Glomerular visceral epithelial cell (primary cell): ENCODE measurements around the gene AKT1.
"Not testable (repeated sequence)": the region's sequence is repeated elsewhere in the genome, so short reads cannot be mapped to it uniquely, and the experiment has no call there.

Experiments used
- DNase-seq: peaks from one replicate; pipeline ENCODE4 v3.0.0-alpha.2; 2016; ENCODE audit errors: extremely low spot score

Gene AKT1

DNA sequence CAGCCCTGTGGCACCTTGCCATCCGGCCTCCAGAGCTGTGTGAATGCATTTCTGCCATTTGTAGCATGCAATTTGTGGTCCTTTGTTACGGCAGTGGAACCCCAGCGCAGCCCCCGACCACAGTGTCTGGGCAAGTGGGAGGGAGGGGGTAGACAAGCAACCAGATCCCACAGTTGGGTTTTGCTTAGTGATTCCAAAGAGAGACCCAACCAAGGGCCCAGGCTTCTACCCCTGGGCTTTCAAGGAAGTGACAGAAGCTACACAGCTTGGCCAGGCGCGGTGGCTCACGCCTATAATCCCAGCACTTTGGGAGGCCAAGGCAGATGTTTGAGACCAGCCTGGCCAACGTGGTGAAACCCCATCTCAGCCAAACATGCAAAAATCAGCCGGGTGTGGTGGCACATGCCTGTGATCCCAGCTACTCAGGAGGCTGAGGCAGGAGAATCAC, 23.2 kb upstream of the AKT1 start:
- no peak for DNase-seq

DNA sequence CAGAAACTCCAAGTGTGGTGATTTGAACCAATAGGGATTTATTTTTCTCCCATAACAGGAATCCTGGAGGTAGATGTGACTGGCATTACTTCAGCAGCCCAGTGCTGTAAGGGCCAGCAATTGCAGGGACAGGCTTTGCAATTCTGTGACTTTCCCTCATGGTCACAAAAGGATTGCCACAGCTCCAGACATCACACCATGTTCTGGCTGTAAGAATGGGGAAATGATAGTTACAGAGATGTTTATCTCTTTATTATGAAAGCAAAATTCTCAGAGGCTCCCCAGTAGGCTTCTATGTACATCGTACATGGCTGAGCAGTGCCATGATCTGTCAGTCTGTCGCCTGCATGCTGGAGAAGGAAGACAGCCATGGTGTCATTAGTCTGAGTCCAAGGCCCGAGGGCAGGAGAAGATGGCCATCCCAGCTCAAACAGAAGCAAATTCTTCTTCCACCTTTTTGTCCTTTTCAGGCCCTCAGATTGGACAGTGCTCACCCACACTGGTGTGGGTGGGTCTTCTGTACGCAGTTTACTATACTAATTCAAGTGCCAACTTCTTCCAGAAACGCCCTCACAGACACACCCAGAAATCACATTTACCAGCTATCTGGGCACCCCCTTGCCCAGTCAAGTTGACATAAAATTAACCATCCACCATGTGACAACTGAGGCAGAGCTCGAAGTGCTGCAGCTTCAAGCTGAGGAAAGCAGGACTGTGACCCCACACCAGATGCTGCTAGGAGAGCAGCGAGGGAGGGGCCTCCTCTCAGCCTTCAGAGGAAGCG, 22.6 kb upstream of the AKT1 start:
- DNase-seq, result no peak

DNA sequence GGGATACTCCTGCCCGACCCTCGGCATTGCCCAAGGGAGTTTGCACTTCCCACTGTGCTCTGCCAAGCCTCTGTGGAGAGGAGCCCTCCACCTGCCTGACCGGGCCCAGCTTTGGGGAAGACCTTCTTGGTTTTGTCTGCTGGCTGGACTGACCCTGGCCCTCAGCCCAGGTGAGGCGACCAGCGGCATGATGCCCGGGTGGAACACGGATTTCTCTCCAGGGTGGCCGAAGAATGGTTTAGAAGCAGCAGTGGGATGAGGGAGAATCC, 21.0 kb upstream of the AKT1 start:
- no peak for DNase-seq

DNA sequence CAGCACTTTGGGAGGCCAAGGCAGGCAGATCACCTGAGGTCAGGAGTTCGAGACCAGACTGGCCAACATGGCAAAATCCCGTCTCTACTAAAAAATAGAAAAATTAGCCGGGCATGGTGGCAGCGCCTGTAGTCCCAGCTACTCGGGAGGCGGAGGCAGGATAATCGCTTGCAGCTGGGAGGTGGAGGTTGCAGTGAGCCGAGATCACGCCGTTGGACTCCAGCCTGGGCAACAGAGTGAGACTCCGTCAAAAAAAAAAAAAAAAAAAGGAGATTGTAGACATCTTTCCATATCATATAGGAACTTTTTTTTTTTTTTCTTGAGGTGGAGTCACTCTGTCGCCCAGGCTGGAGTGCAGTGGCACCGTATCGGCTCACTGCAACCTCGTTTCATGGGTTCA, 19.2 kb upstream of the AKT1 start:
- DNase-seq, result not testable (repeated sequence)

DNA sequence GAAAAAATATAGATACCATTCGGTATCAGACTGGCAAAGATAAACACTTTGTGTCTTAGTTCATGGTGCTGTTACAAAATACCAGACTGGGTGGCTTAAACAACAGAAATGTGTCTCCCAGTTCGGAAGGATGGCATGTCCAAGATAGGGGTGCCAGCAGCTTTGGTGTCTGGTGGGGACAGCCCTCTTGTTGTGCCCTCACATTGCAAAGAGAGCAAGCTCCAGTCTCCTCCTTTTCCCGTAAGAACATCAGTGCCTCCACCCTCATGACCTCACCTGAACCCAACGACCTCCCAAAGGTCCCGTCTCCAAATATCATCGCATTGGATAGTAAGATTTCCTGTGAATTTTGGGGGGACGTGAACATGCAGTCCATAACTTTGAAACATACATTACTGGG, 17.7 kb upstream of the AKT1 start:
- DNase-seq, result no peak

DNA sequence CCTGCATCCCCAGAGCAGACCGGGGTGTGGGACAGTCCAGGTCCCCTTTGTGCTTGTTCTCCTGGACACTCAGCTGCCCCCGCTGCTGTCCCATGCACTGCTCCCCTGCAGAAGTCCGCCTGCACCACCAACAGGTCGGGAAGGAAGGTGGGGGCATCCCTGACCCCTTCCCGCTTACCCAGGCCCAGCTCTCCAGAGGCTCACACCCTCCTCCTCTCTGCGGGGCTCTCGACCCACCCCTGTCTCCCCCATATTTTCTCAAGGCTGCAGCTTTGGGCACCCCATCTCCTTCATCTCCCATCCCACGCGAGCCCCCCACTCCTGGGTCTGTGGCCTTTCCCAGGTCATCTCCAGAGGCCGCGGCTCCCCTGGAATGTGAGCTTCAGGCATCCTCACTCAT, 14.8 kb upstream of the AKT1 start:
- DNase-seq, result no peak

DNA sequence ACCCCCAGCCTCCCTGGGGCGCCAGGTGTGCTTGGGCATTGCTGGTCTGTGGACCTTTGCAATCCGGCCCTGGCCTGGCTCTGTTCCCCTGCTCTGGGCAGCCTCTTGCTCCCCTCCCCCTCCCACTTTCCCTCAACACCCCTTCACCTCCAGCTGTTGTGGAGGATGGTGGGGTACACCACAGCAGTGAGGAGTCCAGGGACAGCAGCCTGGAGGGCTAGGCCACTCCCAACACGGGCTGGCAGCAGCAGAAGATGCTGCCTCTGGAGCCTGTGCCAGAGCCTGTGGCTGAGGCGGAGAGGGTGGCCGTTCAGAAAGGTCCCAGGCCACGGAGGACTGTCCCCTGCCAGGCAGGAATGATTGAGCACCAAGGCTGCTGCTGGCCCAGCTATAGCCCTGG, 12.9 kb upstream of the AKT1 start:
- no peak for DNase-seq

DNA sequence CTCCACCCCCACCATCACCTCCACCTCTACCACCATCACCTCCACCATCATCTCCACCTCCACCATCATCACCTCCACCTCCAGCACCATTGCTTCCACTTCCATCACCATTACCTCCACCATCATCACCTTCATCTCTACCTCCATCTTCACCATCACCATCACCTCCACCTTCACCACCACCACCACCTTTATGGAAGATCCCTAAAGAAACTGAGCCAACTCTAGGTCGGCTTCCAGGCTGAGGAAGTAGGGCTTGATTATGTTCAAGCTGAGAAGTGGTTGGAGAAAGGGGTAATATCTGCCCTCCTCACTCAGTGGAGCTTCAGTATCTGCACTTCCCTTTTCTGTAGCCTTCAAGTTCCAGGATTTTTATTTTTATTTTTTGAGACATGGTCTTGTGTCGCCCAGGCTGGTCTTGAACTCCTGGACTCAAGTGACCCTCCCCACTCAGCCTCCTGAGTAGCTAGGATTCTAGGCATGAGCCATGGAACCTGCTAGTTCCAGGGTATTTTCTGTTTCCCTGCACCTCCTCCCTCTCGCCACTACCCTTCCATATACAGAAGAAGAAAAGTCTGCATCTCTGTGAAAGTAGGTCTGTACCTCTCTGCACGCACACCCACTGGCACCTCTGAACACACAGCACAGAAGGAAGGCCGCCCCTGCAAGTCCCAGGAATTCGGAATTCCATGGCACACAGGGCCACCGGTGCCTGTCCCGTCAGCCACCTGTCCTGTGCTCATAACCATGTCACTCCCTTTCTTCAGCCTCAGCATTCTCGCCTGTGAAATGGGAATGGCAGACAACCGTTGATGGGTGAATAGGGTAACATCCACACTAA, 11.3 kb upstream of the AKT1 start:
- no peak for DNase-seq

DNA sequence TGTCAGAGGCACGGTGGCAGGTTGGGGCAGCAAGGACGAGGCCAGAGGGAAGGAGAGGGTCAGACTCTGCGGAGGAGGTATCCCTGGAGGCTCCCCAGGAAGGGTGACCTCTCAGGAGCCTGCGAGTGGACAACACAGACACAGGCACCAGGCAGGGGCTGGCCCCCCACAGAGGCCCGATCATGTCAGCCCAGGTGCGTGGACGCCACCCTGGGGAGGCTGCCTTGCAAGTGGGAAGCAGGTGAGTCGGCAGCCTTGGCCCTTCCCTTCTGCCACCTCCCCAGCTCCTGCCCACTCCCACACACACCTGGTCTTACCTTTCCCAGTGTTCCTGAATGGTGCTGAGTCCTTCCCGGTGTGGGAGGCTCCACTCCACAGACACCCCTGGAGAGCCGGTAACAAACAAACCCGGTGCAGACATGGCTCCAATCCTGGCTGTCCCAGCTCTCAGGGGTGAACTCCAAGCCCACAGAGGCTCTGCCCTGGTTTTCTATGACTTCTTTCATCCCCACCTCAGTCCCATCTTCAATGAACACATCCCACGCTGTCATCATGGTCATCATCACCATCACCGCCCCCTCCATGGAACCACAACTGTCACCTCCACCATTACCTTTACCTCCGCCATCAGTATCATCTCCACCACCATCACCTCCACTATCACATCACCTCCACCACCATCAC, 10.5 kb upstream of the AKT1 start:
- DNase-seq, result no peak

DNA sequence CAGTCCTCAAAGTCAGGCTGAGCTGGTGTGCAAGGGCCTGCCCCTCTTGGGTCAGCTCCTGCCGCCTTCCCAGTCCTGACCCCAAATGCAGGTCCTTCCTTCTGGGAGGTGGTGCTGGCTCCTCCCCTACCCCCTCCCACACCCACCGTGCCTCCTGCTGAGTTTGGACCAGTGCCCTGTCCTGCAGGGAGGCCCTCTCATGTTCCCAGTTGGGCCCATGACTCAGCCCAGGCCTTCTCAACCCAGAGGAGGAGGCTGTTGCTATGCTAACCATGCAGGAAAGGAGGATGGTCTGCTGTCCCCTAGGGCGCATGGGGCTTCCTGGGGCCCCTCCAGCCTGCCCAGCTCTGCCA, 9.8 kb upstream of the AKT1 start:
- DNase-seq, result peak; percentile 80

DNA sequence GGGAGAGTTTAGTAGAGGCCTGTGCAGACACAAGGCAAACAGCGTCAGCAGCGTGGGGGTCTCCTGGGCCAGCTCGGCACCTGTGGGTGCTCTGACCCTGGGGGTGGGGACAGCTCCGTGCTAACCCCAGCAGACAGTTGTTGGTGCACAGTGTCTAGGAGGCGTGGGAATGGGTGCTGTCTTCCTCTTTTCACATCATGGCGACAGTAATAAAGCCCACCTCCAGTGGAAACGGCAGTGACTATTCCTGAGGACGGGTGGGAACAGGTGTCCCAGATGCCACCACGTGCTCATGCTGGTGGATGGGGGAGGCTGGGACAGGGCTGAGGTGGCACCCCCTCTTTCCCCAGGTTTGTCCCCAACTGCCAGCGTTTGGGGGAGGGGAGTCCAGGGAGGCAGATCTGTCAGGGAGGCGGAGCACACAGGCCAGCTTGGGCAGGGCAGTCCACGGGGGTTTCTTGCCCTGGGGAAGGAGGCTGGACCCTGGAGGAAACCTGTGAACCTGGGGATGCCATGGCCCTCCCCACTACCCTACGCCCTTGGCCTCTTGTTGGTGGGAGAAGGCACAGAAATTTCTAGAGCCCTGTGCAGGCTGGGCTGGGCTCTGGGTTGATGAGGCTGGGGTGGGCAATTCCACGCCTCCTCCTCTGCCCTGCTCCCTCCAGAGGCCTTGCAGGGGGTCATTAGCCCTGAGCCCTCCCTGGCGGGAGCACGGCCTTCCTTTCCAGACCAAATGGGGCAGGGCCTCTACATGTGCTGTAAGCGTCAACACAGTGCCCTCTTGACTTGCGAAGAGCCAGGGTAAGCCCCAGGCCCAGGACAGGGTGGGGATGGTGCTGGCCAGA, 9.2 kb upstream of the AKT1 start:
- DNase-seq, result no peak

DNA sequence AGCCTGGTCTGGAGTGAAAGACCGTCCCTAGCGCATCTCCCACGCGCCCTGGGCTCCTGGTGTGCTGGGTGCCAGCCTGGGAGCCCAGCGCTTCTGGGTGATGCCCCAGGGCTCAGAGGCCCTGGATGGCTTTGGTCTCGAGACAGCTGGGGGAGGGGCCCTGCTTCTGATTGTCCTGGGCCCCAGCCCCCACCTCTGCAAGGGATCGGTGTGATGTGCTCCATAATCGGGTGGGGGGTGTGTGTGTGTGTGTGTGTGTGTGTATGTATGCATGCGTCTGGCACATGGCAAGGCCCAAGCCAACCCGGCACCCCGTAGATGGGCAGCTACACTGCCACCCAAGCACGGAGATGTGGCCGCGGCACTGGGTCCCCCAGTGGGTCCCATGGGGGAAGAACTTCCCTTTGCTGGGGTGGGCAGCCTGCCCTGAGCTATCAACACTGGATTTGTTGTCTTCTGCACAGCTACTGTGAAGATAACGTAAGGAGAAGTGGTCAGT, 8.4 kb upstream of the AKT1 start:
- no peak for DNase-seq

DNA sequence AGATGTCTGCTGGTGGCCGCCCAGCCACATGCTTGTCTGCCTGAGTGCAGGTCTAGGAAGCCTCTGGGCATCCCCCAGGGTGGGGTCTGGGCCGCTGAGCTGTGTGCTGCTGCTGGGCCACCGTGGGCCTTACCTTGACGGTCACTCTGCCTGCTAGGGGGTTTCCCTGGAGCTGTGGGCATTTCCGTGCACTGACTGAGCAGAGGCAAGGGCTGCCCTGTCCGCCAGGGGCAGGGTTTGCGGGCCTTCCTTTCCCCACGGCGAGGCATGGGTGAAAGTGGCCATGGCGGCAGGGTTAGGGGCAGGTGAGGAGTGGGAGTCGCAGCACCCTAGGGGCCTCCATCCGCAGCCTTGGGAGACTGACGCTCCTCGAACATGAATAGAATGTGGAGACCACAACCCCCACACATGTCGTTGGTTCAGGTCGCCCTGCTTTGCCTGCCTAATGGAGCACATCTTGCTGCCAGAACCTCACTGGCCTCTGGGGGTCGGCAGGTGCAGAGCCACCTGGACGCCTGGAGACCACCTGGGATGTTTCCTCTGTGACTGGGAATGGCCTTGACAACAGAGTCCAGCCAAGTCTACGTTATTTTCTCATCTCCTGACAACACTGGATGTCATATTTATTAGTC, 7.8 kb upstream of the AKT1 start:
- DNase-seq, result no peak

DNA sequence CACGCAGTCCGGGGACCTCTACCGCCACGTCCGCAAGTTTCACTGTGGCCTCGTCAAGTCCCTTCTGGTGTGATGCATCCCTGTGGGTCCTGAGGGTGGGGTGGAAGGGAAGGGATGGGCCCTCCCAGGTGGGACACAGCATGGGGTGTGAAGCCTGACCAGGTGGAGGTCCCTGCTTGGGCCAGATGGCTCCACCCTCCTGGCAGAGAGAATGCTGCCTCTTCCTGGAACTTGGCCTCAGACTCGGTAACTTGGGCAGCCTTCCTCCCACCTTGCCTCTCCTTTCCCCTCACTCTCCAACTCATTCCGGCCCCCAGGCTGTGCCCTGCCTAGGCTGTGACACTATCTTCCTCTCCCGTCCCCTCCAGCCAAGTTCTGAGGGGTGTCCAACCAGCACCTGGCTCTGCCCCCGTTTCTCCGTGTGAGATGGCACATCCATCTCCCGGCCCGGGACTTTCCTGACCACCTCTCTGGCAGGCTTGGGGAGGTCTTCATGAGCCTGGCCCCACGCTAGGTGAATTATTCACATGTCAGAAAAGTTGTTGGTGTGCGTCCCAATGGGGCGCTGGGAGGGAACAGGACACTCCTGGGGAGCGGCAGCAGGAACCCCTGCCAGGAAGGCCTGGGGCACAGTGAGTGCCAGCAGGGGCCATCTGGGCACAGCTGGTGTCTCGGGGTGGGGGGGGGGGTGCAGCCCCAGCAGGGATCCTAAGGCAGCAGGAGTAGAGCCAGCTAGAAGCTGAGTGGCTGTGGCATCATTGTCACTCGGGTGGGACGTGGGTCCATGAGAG, 7.0 kb upstream of the AKT1 start:
- no peak for DNase-seq

DNA sequence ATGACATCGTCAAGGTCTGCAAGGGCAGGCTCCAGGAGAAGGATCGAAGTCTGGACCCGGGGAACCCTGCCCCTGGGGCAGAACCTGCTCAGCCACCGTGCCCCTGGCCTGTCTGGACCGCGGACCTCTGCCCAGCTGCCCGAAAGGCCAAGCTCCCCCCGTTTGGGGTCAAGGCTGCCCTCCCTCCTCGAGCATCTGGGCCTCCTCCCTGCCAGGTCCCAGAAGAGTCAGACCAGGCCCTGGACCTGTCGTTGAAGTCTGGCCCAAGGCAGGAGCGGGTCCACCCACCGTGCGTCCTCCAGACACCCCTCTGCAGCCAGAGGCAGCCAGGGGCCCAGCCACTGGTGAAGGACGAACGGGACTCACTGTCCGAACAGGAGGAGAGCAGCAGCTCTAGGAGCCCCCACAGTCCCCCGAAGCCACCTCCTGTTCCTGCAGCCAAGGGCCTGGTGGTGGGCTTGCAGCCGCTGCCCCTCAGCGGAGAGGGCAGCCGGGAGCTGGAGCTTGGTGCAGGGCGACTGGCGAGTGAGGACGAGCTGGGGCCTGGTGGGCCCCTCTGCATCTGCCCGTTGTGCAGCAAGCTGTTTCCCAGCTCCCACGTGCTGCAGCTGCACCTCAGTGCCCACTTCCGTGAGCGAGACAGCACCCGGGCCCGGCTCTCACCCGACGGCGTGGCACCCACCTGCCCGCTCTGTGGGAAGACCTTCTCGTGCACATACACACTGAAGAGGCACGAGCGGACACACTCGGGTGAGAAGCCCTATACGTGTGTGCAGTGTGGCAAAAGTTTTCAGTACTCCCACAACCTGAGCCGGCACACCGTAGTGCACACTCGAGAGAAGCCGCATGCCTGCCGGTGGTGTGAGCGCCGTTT, 6.2 kb upstream of the AKT1 start:
- no peak for DNase-seq

DNA sequence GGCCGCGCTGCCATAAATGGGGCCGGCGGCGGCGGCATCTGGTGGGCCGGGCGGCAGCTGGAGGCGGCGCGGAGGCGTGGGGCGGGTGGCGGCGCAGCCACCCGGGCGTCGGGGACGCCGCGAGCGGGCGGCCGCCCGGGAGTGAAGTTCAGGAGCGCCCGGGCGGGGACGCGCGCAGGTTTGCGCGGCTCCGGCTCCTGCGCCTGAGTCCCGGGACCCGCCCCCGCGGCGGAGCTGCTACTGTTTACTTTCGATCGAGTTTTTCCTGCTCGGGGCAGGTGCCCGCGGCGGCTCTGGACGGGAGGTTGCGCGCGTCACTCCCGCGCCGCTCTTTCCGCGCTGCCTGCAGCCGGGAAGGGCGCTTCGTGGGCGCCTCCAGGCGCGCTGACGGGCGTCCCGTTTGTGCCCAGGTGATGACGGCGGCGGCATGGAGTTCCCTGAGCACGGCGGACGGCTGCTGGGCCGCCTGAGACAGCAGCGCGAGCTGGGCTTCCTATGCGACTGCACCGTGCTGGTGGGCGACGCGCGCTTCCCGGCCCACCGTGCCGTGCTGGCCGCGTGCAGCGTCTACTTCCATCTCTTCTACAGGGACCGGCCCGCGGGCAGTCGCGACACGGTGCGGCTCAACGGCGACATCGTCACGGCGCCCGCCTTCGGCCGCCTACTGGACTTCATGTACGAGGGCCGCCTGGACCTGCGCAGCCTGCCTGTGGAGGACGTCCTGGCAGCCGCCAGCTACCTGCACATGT, 5.4 kb upstream of the AKT1 start, which contains the start of gene ZBTB42:
Gene ZBTB42, plus strand, starts transcription at position 331 of the 749 bp plus-strand sequence. Its CDS starts 97 bp downstream, at position 428.
- peak; percentile 57 for DNase-seq

DNA sequence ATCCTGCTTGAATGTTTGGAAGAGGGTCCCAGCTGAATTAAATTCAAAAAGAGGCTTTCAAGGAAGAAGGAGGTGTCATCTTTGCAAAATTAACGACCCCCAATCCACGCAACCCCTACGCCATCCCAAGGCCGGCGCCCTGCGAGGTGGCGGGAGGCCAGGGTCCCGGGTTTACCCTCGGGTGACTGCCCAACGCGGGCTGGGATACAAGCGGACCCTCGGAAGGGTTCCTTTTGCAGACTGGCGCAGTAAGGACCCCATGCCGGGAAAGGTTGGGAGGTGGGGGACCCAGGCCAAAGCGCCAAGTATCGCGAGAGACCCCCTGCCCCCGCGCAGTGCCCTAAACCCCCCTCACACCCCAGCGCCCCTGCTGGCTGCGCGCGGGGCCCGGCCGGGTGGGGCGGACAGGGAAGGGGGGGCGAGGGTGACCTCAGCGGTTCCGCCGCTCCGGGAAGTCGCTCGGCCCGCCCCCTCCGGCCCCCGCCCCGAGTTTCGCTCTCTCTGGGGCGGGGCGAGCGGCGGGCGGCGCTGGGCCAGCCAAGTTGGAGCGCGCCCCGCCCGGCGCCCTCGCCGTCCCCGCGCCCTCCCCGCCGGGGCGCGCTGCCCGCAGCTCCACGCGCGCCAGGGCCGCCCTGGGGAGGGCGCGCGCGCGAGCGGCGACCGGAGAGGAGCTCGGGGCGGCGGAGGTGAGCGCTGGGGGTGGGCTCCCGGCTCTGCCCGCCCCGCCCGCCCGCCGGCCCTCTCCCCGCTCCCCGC, 4.6 kb upstream of the AKT1 start:
- DNase-seq, result peak; percentile 80
